ENCODE results near the gene MRPS10.

DNA sequence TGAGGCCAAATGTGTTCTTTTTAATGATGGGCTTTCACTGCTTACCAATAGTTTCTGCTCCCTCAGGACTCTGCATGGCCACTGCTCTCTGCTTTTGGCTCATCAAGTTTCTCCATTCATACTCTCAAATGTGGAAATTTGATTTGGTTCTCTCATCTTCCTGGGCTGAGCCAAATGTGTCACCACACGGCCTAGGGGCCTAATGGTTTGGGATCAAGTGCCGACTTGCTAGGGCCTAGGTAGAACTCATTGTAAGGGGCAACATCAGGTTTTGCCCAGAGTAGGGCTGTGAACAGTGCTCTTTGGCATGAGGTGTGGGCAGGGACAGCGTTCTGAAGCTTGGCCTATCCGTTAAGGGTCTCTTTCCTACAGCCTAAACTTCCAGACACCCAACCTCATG is 3.9 kb upstream of the MRPS10 start:
- TF ChIP-seq, protein P1, sequence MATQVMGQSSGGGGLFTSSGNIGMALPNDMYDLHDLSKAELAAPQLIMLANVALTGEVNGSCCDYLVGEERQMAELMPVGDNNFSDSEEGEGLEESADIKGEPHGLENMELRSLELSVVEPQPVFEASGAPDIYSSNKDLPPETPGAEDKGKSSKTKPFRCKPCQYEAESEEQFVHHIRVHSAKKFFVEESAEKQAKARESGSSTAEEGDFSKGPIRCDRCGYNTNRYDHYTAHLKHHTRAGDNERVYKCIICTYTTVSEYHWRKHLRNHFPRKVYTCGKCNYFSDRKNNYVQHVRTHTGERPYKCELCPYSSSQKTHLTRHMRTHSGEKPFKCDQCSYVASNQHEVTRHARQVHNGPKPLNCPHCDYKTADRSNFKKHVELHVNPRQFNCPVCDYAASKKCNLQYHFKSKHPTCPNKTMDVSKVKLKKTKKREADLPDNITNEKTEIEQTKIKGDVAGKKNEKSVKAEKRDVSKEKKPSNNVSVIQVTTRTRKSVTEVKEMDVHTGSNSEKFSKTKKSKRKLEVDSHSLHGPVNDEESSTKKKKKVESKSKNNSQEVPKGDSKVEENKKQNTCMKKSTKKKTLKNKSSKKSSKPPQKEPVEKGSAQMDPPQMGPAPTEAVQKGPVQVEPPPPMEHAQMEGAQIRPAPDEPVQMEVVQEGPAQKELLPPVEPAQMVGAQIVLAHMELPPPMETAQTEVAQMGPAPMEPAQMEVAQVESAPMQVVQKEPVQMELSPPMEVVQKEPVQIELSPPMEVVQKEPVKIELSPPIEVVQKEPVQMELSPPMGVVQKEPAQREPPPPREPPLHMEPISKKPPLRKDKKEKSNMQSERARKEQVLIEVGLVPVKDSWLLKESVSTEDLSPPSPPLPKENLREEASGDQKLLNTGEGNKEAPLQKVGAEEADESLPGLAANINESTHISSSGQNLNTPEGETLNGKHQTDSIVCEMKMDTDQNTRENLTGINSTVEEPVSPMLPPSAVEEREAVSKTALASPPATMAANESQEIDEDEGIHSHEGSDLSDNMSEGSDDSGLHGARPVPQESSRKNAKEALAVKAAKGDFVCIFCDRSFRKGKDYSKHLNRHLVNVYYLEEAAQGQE (IDR thresholded peaks at IDR 0.05), result no peak
- TF ChIP-seq, protein P2, sequence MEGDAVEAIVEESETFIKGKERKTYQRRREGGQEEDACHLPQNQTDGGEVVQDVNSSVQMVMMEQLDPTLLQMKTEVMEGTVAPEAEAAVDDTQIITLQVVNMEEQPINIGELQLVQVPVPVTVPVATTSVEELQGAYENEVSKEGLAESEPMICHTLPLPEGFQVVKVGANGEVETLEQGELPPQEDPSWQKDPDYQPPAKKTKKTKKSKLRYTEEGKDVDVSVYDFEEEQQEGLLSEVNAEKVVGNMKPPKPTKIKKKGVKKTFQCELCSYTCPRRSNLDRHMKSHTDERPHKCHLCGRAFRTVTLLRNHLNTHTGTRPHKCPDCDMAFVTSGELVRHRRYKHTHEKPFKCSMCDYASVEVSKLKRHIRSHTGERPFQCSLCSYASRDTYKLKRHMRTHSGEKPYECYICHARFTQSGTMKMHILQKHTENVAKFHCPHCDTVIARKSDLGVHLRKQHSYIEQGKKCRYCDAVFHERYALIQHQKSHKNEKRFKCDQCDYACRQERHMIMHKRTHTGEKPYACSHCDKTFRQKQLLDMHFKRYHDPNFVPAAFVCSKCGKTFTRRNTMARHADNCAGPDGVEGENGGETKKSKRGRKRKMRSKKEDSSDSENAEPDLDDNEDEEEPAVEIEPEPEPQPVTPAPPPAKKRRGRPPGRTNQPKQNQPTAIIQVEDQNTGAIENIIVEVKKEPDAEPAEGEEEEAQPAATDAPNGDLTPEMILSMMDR (IDR thresholded peaks at IDR 0.05; ENCODE audit: low read depth, low read length, missing input control), result no peak
- TF ChIP-seq TAF1 (conservative IDR thresholded peaks at IDR 0.05), result no peak
- TF ChIP-seq, protein P3, sequence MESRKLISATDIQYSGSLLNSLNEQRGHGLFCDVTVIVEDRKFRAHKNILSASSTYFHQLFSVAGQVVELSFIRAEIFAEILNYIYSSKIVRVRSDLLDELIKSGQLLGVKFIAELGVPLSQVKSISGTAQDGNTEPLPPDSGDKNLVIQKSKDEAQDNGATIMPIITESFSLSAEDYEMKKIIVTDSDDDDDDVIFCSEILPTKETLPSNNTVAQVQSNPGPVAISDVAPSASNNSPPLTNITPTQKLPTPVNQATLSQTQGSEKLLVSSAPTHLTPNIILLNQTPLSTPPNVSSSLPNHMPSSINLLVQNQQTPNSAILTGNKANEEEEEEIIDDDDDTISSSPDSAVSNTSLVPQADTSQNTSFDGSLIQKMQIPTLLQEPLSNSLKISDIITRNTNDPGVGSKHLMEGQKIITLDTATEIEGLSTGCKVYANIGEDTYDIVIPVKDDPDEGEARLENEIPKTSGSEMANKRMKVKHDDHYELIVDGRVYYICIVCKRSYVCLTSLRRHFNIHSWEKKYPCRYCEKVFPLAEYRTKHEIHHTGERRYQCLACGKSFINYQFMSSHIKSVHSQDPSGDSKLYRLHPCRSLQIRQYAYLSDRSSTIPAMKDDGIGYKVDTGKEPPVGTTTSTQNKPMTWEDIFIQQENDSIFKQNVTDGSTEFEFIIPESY (IDR thresholded peaks at IDR 0.05), result no peak
- TF ChIP-seq SP1 (IDR thresholded peaks at IDR 0.05), result no peak
- TF ChIP-seq RAD21 (IDR thresholded peaks at IDR 0.05), result no peak
- TF ChIP-seq, protein P4, sequence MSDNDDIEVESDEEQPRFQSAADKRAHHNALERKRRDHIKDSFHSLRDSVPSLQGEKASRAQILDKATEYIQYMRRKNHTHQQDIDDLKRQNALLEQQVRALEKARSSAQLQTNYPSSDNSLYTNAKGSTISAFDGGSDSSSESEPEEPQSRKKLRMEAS (IDR thresholded peaks at IDR 0.05), result no peak
- no peak for TF ChIP-seq HNF4G (IDR thresholded peaks at IDR 0.05)
- no peak for TF ChIP-seq YY1 (IDR thresholded peaks at IDR 0.05)
- no peak for TF ChIP-seq EGR1 (IDR thresholded peaks at IDR 0.05; ENCODE audit: low read depth in 2 of 2)
- TF ChIP-seq GABPA (IDR thresholded peaks at IDR 0.05 in 1 of 2, conservative IDR thresholded peaks at IDR 0.05 in 1 of 2), result no peak
